NB4 (cell line): ENCODE data around the gene TMEM184A.

Experiments
- DNase-seq: peaks from one replicate; pipeline ENCODE4 v3.0.0; 2010; ENCODE audit warnings: low read depth
- H3K4me3 ChIP-seq: one replicate; pipeline ENCODE4 v1.5.1; 2011; ENCODE audit warnings: mild to moderate bottlenecking, low read depth, low read length, moderate library complexity
- MYC ChIP-seq: IDR thresholded peaks from 2 replicates; pipeline ENCODE4 v1.6.1; 2011; ENCODE audit warnings: low read depth, low read length
- POLR2A ChIP-seq: IDR thresholded peaks from 2 replicates; pipeline ENCODE4 v1.6.1; 2011; ENCODE audit warnings: mild to moderate bottlenecking; ENCODE audit not compliant: insufficient read length; ENCODE audit errors: extremely low read depth
- TF ChIP-seq, protein P1 (sequence below): IDR thresholded peaks from 2 replicates; pipeline ENCODE4 v1.6.1; 2011; ENCODE audit warnings: low read depth, low read length
- TF ChIP-seq, protein P2 (sequence below): IDR thresholded peaks from one replicate; pipeline ENCODE4 v1.5.1; 2012; ENCODE audit warnings: low read depth, low read length

Gene TMEM184A

DNA sequence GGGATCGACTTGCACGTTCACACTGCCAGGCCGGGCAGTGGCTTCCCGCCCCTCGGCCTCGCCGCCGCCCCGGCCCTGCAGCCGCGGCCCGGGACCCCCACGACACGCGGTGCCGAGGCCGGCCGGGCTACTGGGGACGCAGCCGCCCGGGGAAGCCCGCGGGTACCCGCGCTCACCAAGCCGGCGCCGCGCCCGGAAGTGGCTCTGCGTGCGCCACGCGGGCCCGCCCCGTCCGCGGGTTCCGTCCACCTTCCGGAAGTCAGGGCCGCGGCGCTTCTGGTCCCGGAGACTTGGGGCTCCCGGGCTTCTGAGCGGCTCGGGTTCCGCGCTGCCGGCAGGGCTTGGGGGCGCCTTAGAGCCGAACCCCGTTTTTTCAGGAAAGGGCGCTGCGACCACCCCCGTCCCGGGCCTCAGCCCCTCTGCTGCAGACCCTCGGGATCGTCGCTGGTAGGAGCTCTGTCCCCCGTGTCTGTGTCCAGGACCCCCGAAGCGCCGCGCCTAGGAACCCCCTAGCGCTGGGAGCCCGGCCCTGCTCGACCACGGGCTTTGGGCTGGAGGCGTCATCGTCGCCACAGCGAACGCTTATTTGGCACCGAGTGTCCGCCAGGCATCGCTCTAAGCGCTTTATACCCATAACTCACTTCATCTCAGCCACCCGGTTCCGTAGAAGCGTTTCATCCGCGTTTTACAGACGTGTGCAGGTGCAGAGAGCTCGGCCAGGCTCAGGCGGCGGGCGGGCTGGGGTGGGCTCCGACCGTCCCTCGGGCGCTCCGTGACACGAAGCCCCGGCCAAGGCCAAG is 14.0 kb upstream of the TMEM184A start, which contains the start of gene PSMG3:
PSMG3 (minus strand) TSS at position 200 of the 800 bp plus-strand sequence. CDS start 693 bp downstream, outside the sequence.
- peak; percentile 97 for DNase-seq
- H3K4me3 ChIP-seq, result peak within 1 kb of the TSS; percentile 95
- TF ChIP-seq, protein P1, sequence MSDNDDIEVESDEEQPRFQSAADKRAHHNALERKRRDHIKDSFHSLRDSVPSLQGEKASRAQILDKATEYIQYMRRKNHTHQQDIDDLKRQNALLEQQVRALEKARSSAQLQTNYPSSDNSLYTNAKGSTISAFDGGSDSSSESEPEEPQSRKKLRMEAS, result peak; percentile 58
- TF ChIP-seq, protein P2, sequence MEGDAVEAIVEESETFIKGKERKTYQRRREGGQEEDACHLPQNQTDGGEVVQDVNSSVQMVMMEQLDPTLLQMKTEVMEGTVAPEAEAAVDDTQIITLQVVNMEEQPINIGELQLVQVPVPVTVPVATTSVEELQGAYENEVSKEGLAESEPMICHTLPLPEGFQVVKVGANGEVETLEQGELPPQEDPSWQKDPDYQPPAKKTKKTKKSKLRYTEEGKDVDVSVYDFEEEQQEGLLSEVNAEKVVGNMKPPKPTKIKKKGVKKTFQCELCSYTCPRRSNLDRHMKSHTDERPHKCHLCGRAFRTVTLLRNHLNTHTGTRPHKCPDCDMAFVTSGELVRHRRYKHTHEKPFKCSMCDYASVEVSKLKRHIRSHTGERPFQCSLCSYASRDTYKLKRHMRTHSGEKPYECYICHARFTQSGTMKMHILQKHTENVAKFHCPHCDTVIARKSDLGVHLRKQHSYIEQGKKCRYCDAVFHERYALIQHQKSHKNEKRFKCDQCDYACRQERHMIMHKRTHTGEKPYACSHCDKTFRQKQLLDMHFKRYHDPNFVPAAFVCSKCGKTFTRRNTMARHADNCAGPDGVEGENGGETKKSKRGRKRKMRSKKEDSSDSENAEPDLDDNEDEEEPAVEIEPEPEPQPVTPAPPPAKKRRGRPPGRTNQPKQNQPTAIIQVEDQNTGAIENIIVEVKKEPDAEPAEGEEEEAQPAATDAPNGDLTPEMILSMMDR, result peak; percentile 14
- TF ChIP-seq POLR2A, result peak; percentile 89
- TF ChIP-seq MYC, result peak; percentile 87

DNA sequence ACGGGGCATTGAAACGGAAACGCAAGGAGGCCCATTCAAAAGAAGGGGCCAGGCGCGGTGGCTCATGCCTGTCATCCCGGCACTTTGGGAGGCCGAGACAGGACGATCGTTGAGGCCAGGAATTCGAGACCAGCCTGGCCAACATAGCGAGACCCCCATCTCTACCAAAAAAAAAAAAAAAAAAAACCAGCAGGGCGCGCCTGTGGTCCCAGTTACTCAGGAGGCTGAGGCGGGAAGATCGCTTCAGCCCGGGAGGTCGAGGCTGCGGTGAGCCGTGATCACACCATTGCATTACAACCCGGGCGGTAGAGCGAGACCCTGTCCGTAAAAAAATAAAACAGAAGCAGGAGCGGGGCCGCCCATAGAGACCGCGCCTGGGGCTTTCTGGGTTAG is 13.4 kb upstream of the TMEM184A start:
- DNase-seq, result no peak
- H3K4me3 ChIP-seq, result peak overlapping the region; percentile 81
- TF ChIP-seq, protein P1, result no peak
- TF ChIP-seq, protein P2, result no peak
- TF ChIP-seq POLR2A, result no peak
- TF ChIP-seq MYC, result no peak

DNA sequence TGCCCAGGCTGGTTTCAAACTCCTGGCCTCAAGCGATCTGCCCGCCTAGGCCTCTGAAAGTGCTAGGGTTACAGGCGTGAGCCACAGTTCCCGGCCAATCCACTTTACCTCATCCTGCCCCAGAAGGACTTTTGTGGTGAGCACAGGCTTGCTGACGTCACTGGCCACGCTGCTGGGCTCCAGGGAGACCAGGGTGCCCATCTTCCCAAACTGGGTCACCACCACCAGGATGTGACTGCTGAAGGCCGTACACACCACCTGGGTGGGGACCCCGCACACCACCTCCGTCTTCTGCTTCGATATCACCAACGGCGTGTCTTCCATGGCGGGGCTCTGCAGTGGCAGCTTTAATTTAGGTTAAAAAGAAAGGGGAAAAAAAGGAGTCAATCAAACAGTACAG is 13.0 kb upstream of the TMEM184A start:
- peak; percentile 64 for DNase-seq

DNA sequence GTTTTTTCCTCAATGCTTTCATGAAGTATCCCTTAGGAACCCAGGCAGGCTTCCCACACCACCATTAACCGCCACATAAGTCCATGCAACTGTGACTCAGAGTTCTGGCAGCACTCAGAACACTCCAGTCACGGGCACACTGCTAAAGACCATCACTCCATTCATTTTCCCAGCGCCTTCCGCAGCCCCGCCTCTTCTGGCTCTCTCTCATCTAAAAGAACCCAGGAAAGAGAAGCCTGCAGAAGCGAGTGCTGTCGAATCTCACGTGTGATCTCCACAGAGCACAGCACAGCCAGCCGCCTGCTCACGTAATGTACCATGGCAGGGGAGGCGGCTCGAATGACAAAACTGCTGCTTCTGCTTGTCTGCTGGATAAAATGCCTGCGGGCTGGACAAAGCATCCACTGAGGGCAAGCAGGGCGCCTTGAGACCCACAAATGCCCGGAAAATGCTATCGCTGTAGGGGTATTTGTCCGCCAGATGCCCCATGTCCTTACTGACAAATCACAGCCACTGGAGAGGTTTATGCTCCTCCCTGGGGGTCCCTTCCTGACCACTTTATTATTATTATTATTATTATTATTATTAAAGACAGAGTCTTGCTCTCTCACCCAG is 12.0 kb upstream of the TMEM184A start:
- DNase-seq, result no peak
- H3K4me3 ChIP-seq, result no peak overlapping the region
- no peak for TF ChIP-seq POLR2A

More for the DNA sequence above, 13.0 kb upstream of the TMEM184A start:
- H3K4me3 ChIP-seq, result peak overlapping the region; percentile 81
- TF ChIP-seq, protein P1, result no peak
- TF ChIP-seq POLR2A, result no peak
- no peak for TF ChIP-seq MYC
- TF ChIP-seq, protein P2, result no peak

DNA sequence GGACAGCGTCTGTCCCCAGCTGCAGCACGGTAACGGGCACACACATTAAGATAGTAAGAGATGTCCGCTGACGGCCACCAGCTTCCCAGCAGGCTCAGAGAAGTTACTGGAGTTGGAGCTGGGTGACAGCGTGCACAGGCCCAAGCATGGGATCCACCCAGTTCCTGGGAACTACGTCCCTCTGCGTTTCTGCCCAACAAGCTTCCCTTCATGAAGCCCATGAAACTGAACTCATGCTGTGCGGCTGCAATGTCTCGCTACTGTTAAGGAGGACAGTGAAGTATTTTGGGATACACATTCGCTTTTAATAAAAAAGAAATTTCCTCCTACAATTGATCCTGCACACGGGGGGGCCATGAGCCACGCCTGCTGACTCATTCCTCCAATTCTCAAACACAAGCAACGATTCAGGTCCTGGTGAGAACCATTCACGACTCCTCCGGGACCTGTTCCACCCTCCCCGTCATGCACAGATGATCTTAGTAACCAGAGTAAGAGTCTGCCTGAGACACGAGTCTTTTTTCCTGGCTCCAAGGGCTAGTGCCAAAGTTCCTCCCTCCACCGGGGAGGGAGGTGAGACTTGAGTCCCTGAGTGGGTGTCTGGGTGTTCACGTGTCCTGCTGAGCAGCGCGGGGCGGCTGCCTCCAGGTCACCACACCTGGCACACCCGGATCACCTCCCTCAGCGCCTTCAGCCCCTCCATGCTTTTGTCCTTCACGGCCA is 11.2 kb upstream of the TMEM184A start:
- TF ChIP-seq, protein P1, result no peak
- TF ChIP-seq MYC (no peak), POLR2A (no peak)
- TF ChIP-seq, protein P2, result no peak
- DNase-seq, result peak; percentile 76
- H3K4me3 ChIP-seq, result no peak overlapping the region

DNA sequence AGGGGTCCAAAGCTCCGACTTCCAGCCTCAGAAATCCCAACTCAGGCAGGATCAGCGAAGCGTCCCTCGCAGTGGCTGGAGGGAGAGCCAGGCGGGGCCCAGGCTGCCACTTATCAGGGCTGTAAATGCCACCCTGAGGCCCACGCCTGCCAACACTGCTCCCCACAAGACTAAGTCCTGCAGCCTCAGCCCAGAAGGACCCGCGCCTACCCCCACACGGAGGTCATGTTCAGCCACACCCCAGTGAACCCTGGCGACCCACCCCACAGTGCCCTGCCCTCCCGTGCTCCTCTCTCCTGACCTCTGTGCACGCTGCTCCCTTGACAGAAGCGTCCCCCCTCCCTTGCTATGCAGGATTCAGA is 10.7 kb upstream of the TMEM184A start:
- DNase-seq, result no peak
- no peak overlapping the region for H3K4me3 ChIP-seq
- TF ChIP-seq, protein P2, result no peak
- TF ChIP-seq POLR2A (no peak), MYC (no peak)
- TF ChIP-seq, protein P1, result no peak
